ENCODE data around the gene FAM193A. TPM values are rescaled to one million over a fixed set of nuclear protein-coding genes. Genes with fewer than 3 reads are reported as not detected.

Gene FAM193A
- polyA plus RNA-seq, 1 donor (not counting 4 experiments of a cell fraction or from before 2014, with no cell fraction given), result 3.6 TPM

GRCh38 chr4:2595436-2595835 lies 59.0 kb downstream of the FAM193A start:
- H3K27ac ChIP-seq (ENCODE audit: control insufficient read depth, insufficient read depth, low read length), result no peak overlapping the region
- dilution Hi-C loops (cut with MboI; ENCODE audit: extremely low pct_ligation_motif_present, low sequenced_read_pairs), result no loop called here
- TF ChIP-seq EZH2 (IDR thresholded peaks at IDR 0.05; ENCODE audit: low read length) (no peak), CTCF (optimal IDR thresholded peaks at IDR 0.05 in 1 of 3, IDR thresholded peaks at IDR 0.05 in 1 of 3, conservative IDR thresholded peaks at IDR 0.05 in 1 of 3; ENCODE audit: extremely low read depth in 1 of 3, insufficient read depth in 2 of 3, low read length in 3 of 3) (no peak)
- H3K27me3 ChIP-seq (ENCODE audit: control insufficient read depth, extremely low read depth, insufficient read depth, low read length), result no peaks in the 10 kb centered on the region
- no peak overlapping the region for H3K4me3 ChIP-seq (ENCODE audit: control insufficient read depth in 2 of 3, extremely low read depth in 1 of 3, insufficient read depth in 2 of 3, low read depth in 1 of 3, low read length in 3 of 3)
- no peak overlapping the region for H2AFZ ChIP-seq (ENCODE audit: control insufficient read depth, low read length)
- DNase-seq (ENCODE audit: low read depth, low spot score) (no peak), FAIRE-seq (no peak)
- peaks cover 8 to 11% of the 10 kb centered on the region in 2 experiments for H3K36me3 ChIP-seq (ENCODE audit: control insufficient read depth in 2 of 2, extremely low read depth in 1 of 2, insufficient read depth in 2 of 2, low read length in 2 of 2)
- no peaks in the 10 kb centered on the region for H3K9me3 ChIP-seq (ENCODE audit: control insufficient read depth, low read depth, low read length)
- H3K4me1 ChIP-seq (ENCODE audit: control insufficient read depth, extremely low read depth, insufficient read depth, low read length), result peaks cover 3% of the 10 kb centered on the region
- peaks cover 82% of the 10 kb centered on the region for H3K79me2 ChIP-seq (ENCODE audit: control insufficient read depth, insufficient read depth, low read length)
- H3K9ac ChIP-seq (ENCODE audit: control insufficient read depth, extremely low read depth, insufficient read depth, low read length), result no peak overlapping the region
- no peak overlapping the region for H3K4me2 ChIP-seq (ENCODE audit: control insufficient read depth, extremely low read depth, insufficient read depth, low read depth, low read length)
- H3K9me1 ChIP-seq (ENCODE audit: control insufficient read depth, extremely low read depth, insufficient read depth, low read length), result no peaks in the 10 kb centered on the region
- peaks cover 21% of the 10 kb centered on the region for H4K20me1 ChIP-seq (ENCODE audit: control insufficient read depth, extremely low read depth, insufficient read depth, low read length)

- H3K9me3 ChIP-seq (ENCODE audit: control insufficient read depth, low read depth, low read length), result no peaks in the 10 kb centered on the region
- no peak overlapping the region for H2AFZ ChIP-seq (ENCODE audit: control insufficient read depth, low read length)
- no peaks in the 10 kb centered on the region for H3K27me3 ChIP-seq (ENCODE audit: control insufficient read depth, extremely low read depth, insufficient read depth, low read length)
- peaks cover 25% of the 10 kb centered on the region for H4K20me1 ChIP-seq (ENCODE audit: control insufficient read depth, extremely low read depth, insufficient read depth, low read length)
- no peak for DNase-seq (ENCODE audit: low read depth, low spot score)
- TF ChIP-seq CTCF (optimal IDR thresholded peaks at IDR 0.05 in 1 of 3, IDR thresholded peaks at IDR 0.05 in 1 of 3, conservative IDR thresholded peaks at IDR 0.05 in 1 of 3; ENCODE audit: extremely low read depth in 1 of 3, insufficient read depth in 2 of 3, low read length in 3 of 3), result no peak
- TF ChIP-seq EZH2 (IDR thresholded peaks at IDR 0.05; ENCODE audit: low read length), result no peak
- no peak for FAIRE-seq
- peaks cover 8 to 11% of the 10 kb centered on the region in 2 experiments for H3K36me3 ChIP-seq (ENCODE audit: control insufficient read depth in 2 of 2, extremely low read depth in 1 of 2, insufficient read depth in 2 of 2, low read length in 2 of 2)
- peaks cover 3% of the 10 kb centered on the region for H3K4me1 ChIP-seq (ENCODE audit: control insufficient read depth, extremely low read depth, insufficient read depth, low read length)
- H3K4me3 ChIP-seq (ENCODE audit: control insufficient read depth in 2 of 3, extremely low read depth in 1 of 3, insufficient read depth in 2 of 3, low read depth in 1 of 3, low read length in 3 of 3), result no peak overlapping the region
- H3K9me1 ChIP-seq (ENCODE audit: control insufficient read depth, extremely low read depth, insufficient read depth, low read length), result no peaks in the 10 kb centered on the region
- H3K4me2 ChIP-seq (ENCODE audit: control insufficient read depth, extremely low read depth, insufficient read depth, low read depth, low read length), result no peak overlapping the region
- H3K27ac ChIP-seq (ENCODE audit: control insufficient read depth, insufficient read depth, low read length), result no peak overlapping the region
- no peak overlapping the region for H3K9ac ChIP-seq (ENCODE audit: control insufficient read depth, extremely low read depth, insufficient read depth, low read length)
- H3K79me2 ChIP-seq (ENCODE audit: control insufficient read depth, insufficient read depth, low read length), result peaks cover 83% of the 10 kb centered on the region
- dilution Hi-C loops (cut with MboI; ENCODE audit: extremely low pct_ligation_motif_present, low sequenced_read_pairs), result no loop called here
These were observed 59.6 kb downstream of the FAM193A start for GRCh38 chr4:2595952-2596552.
